ENCODE measurements around the gene LIX1.

The LIX1 gene

GRCh38 chr5:97073420-97073819 lies 69.0 kb downstream of the LIX1 start:
- no peak for DNase-seq

- no peak for DNase-seq
Observed at GRCh38 chr5:97072696-97073095, 69.7 kb downstream of the LIX1 start.

DNA sequence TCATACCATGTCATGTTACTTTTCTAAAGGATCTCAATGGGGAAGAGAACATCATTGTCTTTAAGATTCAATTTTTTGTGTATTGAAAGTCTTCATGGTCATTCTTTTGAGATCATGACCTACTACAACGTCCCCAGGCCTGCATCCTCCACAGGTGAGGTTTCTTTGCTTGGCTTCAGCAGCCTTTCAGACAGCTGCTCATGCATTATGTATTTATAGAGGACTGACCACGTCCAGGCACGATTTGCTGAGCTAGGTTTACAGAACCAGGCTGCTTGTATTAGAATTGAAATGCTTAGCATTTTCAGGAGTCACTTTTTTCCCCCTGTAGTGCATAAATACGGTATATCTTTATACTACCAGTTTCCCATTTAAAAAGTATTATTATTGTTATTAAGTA lies 70.4 kb downstream of the LIX1 start:
- no peak for DNase-seq

GRCh38 chr5:97071101-97071500 lies 71.3 kb downstream of the LIX1 start:
- no peak for DNase-seq

DNA sequence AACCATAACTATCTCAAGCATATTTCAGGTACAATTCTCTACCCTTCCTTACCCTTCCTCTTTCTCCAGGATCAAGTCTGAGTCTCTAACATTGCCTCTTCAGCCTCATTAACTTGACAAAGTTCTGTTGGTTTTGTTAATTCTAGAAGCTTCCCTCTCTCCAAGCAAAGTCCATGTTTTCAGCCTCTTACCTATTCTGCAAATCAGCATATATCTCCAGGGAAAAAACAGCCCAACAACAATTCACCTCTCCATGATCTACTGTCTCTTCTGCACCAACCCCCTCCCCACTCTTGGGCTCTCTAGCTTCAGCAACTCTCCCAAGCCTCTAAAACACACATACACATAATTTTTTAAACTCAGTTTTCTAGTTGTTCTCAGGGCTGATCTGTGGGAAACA lies 72.2 kb downstream of the LIX1 start:
- DNase-seq = no peak

DNA sequence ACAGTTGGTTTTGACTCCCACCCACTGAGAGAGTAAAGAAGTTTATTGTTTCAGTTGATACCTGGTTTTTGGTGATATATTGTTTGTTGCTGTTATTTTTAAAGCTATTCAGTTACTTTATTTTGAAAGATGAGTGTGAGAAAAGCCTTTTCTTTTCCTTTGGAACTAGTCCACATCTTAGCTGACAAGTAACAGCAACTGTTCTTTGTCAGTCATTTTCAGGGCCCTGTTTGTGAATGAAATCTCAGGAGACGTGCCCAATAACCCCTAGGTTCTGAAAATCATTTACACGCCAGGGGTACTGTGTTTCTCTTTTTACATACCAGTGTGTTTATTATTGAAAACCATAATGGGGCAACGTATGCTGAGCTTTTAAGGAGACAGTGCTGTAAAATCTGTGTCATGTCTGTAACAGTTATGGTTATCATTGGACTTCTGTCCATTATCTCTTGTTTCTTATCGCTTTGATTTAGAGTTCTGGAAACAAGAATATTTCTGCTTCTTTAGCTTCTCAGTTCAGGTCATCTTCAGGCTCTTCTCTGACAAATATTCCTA lies 75.0 kb downstream of the LIX1 start:
- DNase-seq = no peak

DNA sequence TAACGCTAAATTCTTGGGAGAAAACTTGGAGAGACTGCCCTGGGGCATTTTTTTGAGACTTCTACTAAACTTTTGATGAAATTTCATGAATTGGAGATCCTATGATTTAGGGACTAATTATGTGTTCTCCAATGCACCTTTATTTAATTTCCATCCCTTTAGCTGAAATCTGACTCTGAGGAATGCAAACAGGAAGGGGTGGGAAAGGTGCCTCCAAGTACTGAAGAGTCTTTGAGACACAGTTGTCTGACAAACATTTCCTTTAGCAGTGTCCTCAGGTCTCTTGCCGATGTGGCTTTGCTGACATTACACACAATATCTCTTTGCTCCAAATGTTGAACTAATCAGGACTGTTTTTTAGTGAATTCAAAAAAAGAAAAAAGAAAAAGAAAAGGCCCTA lies 76.9 kb downstream of the LIX1 start:
- DNase-seq = no peak

GRCh38 chr5:97063251-97063650 lies 79.2 kb downstream of the LIX1 start:
- no peak for DNase-seq

GRCh38 chr5:97062046-97062445 lies 80.4 kb downstream of the LIX1 start:
- DNase-seq = no peak

DNA sequence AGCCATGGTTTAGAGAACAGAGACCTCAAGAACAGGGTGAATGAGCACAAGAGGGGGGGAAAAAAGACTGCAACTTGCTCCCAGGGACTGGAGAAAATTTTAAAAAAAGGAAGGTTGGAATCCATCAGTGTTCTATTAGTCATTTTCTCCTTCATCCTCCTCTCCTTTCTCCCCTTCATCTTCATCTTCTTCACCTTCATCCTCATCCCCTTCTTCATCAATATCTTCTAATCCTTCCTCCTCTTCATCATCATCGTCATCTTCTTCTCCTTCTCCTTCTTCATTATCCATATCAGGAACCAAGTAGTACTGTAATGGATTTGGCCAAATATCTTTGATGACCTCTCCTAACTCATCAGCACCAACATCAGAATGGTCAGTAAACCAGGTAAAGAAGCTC lies 86.1 kb downstream of the LIX1 start:
- DNase-seq = no peak

GRCh38 chr5:97049175-97049574 lies 93.2 kb downstream of the LIX1 start:
- DNase-seq = no peak

GRCh38 chr5:97047076-97047475 lies 95.3 kb downstream of the LIX1 start:
- no peak for DNase-seq

DNA sequence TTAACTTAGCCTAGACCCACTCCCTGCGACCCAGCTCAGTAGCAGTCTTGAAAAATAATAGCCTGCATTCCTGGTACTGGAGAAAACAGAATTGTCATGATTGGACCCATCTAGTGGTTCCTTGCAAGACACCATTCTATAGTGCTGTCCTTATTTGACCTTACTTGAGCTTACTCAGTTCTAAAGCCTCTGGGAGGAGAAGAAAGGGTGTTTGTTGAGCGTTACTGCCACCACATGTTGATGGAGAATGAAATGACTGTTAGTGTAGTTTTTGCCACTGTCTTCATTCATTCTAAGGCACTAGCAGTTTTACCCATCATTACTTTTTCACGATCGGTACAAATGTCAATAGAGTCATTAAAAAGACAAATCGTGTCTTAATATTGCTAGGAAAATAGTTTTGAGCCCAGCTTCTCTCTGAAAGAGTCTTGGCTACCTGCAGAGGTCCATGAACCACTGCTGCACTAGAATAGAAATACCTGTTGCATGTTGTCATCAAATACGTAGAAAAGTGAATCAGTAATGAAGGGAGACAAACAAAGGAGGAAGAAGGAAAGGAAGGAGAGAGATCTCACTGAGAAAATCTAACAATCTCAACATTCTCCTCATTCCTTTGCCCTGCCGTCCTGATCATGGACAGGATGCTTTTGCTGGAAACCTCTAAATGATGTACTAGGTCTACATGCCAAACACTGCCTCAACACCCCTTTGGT lies 96.0 kb downstream of the LIX1 start:
- DNase-seq = no peak

- no peak for DNase-seq
Observed at GRCh38 chr5:97044052-97044451, 98.4 kb downstream of the LIX1 start.

DNA sequence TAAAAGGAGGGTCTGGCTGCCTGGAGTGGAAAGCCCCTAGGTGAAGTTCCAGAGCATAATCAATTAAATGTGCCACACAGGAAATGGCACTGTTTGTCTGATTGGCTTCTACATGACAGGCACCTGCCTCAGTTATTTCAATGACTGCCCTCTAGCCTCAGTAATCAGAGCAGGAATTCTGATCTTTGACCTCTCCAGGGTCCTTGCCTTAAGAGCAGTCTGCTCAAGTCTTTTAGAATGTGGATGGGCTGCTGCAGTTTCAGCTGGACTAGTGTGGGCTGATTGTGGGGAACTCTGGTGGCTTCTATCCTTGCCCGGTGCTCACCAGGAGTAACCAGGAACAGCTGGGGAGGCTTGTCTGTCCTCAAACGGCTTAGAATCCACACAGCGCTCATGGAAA lies 98.9 kb downstream of the LIX1 start:
- DNase-seq = no peak

DNA sequence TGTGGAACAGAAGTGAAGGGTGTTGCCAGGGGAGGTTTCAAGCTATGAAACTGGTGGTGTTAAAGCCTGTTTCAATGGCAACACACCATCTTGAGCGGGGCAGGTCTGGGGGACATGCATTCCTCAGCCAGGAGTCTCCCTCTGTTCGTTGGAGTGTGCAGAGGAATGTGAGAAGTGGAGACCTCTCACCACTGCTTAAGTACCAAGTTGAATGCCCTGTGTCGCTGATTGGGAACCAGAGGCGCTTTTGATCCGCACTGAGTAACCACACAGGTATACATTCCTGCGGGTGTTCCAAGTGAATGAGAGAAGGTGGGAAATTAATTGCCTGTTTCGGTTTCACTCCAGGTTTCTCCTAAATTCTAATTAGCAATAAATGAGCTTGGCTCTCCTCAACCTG lies 99.4 kb downstream of the LIX1 start:
- DNase-seq = no peak
